OCI-LY3 (cell line): Measurements from ENCODE around the gene IZUMO4.

Experiments used
- H2AFZ ChIP-seq: fragments of 200-600, 300-600 bp; shearing (Covaris generic); 2 replicates; pipeline ENCODE4 v1.6.0; 2014; ENCODE audit warnings: antibody characterized with exemption, low read depth, low read length
- H3K27ac ChIP-seq: fragments of 200-600, 300-600 bp; sonication (generic); 2 replicates; pipeline ENCODE4 v1.5.1; 2014; ENCODE audit warnings: mild to moderate bottlenecking, low read length, moderate library complexity, mixed read lengths
- H3K27me3 ChIP-seq: fragments of 200-600, 300-600 bp; sonication (generic); 2 replicates; pipeline ENCODE4 v1.6.1; 2014; ENCODE audit warnings: low read depth, low read length, mixed read lengths
- H3K36me3 ChIP-seq: fragments of 200-600, 300-600 bp; sonication (generic); replicated peaks from 2 replicates; pipeline ENCODE3; 2014; ENCODE audit warnings: low read depth, low read length, mixed read lengths
- H3K4me1 ChIP-seq: fragments of 300-600, 200-600 bp; sonication (generic); 2 replicates; pipeline ENCODE4 v1.6.1; 2014; ENCODE audit warnings: low read length, mixed read lengths
- H3K4me2 ChIP-seq: fragments of 200-600, 300-600 bp; sonication (generic); 2 replicates; pipeline ENCODE4 v1.6.1; 2014; ENCODE audit warnings: low read length, mixed read lengths
- H3K4me3 ChIP-seq: fragments of 300-600, 200-600 bp; sonication (generic); 2 replicates; pipeline ENCODE4 v1.5.1; 2014; ENCODE audit warnings: antibody characterized with exemption, mild to moderate bottlenecking, low read length, moderate library complexity
- H3K79me2 ChIP-seq: fragments of 300-600, 200-600 bp; shearing (Covaris generic); 2 replicates; pipeline ENCODE4 v1.6.1; 2014; ENCODE audit warnings: mild to moderate bottlenecking, low read length, mixed read lengths
- H3K9ac ChIP-seq: fragments of 300-600, 200-600 bp; shearing (Covaris generic); 2 replicates; pipeline ENCODE4 v1.6.0; 2014; ENCODE audit warnings: mild to moderate bottlenecking, low read length, moderate library complexity
- H3K9me3 ChIP-seq: fragments of 200-600, 300-600 bp; shearing (Covaris generic); 2 replicates; pipeline ENCODE4 v1.6.1; 2014; ENCODE audit warnings: low read length, mixed read lengths; ENCODE audit not compliant: insufficient read depth
- H4K20me1 ChIP-seq: fragments of 200-600, 300-600 bp; sonication (generic); 2 replicates; pipeline ENCODE4 v1.6.1; 2016; ENCODE audit warnings: low read length, mixed read lengths; ENCODE audit not compliant: insufficient read depth
- EZH2phosphoT487 ChIP-seq: fragments of 200-600 bp; shearing (Covaris generic); IDR thresholded peaks from 2 replicates; pipeline ENCODE4 v1.6.1; 2018; ENCODE audit warnings: antibody characterized with exemption, mixed run types, low read depth
- TF ChIP-seq, protein P1 (sequence below): fragments of 200-600, 300-600 bp; sonication (generic); IDR thresholded peaks from 2 replicates; pipeline ENCODE4 v1.5.1; 2014; ENCODE audit warnings: antibody characterized with exemption, low read length, low read depth

The IZUMO4 gene

DNA sequence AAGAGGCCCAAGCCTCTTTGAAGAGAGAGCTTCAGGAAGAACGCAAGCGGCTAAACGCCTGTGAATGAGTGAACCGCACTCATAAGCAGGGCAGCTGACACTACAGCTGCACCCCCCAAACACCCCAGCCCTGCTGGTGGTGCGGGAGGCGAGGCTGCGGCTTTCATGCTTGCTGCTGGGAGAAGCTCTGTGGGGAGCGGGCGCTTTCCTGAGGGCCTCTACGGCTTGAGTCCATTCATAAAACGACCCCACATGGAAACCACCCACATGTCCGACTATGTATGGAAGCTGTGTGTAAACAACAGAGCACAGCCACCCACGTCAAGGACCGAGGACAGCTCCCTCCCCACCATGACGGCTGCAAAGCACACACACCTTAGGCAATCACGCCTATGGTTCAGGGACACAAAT, 49.1 kb downstream of the IZUMO4 start:
- H3K4me2 ChIP-seq: no peak overlapping the region
- peaks cover 23% of the 10 kb centered on the region for H3K4me1 ChIP-seq
- peaks cover 21% of the 10 kb centered on the region for H3K36me3 ChIP-seq
- no peak for TF ChIP-seq EZH2phosphoT487
- TF ChIP-seq, protein P1, sequence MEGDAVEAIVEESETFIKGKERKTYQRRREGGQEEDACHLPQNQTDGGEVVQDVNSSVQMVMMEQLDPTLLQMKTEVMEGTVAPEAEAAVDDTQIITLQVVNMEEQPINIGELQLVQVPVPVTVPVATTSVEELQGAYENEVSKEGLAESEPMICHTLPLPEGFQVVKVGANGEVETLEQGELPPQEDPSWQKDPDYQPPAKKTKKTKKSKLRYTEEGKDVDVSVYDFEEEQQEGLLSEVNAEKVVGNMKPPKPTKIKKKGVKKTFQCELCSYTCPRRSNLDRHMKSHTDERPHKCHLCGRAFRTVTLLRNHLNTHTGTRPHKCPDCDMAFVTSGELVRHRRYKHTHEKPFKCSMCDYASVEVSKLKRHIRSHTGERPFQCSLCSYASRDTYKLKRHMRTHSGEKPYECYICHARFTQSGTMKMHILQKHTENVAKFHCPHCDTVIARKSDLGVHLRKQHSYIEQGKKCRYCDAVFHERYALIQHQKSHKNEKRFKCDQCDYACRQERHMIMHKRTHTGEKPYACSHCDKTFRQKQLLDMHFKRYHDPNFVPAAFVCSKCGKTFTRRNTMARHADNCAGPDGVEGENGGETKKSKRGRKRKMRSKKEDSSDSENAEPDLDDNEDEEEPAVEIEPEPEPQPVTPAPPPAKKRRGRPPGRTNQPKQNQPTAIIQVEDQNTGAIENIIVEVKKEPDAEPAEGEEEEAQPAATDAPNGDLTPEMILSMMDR: no peak
- no peak overlapping the region for H3K27ac ChIP-seq
- H3K4me3 ChIP-seq: no peak overlapping the region
- H4K20me1 ChIP-seq: peaks cover 66% of the 10 kb centered on the region
- H2AFZ ChIP-seq: no peak overlapping the region
- no peak overlapping the region for H3K9ac ChIP-seq
- H3K79me2 ChIP-seq: peaks cover 99% of the 10 kb centered on the region
- H3K27me3 ChIP-seq: no peaks in the 10 kb centered on the region
- H3K9me3 ChIP-seq: no peaks in the 10 kb centered on the region

DNA sequence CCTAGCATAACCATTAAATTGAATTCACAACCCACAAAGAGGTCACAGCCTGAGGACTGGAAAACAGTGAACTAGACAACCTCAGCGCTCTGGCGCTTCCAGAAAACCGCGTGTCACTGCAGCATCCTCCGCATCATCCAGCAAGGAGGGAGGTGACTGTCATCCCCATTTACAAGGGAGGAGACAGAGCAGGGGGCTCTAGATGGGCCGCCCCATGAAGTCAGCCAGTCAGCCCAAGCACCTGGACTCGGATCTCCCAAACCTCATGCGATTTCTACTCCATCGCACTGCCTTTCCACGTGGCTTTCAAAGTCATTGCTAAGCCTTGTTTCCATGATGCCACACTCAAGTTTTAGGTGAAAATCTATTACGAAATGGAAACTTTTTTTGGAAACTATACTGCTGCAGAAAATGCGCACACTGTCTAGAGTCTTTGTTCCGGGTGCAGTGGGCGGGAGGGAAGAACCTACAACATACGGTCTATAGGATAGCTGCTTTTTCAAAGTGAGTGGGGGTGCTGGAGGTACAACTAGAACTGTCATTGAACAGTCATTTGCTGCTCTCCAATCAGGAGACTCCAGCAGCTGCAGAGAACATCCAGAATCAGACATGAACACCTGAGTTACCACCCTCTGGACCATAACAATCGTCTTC, 51.9 kb downstream of the IZUMO4 start:
- peaks cover 51% of the 10 kb centered on the region for H4K20me1 ChIP-seq
- H3K9me3 ChIP-seq: no peaks in the 10 kb centered on the region
- H3K9ac ChIP-seq: no peak overlapping the region
- H2AFZ ChIP-seq: no peak overlapping the region
- peak overlapping the region; percentile 49 for H3K4me2 ChIP-seq
- no peaks in the 10 kb centered on the region for H3K27me3 ChIP-seq
- no peak for TF ChIP-seq EZH2phosphoT487
- TF ChIP-seq, protein P1: no peak
- peak overlapping the region; percentile 15; the same call in 1 of the 2 replicates for H3K27ac ChIP-seq
- H3K36me3 ChIP-seq: peaks cover 15% of the 10 kb centered on the region
- peaks cover 27% of the 10 kb centered on the region for H3K4me1 ChIP-seq
- peaks cover 80% of the 10 kb centered on the region for H3K79me2 ChIP-seq
- H3K4me3 ChIP-seq: peak overlapping the region; percentile 14
